NCI-H2227 (cell line): ENCODE measurements around the gene CFAP70.

Experiments
- DNase-seq: peaks from one replicate; lab custom pipeline; 2025; ENCODE audit not compliant: unreplicated experiment; lab: John Stamatoyannopoulos, UW

CFAP70 gene

GRCh38 chr10:73218431-73219191, 140.1 kb downstream of the CFAP70 start:
- DNase-seq, result no peak

GRCh38 chr10:73217628-73218027, 141.0 kb downstream of the CFAP70 start:
- DNase-seq, result no peak

DNA sequence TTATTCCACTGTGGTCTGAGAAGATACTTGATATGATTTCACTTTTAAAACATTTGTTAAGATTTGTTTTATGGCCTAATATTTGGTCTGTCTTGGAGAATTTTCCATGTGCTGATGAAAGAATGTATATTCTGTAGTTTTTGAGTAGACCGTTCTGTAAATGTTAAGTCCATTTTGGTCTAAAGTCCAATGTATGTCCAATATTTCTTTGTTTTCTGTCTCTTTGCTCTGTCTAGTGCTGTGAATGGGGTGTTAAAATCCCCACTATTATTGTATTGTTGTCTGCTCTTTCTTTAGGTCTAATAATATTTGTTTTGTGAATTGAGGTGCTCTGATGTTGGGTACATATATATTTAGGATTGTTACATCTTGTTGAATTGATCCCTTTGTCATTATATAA, 142.9 kb downstream of the CFAP70 start:
- no peak for DNase-seq

DNA sequence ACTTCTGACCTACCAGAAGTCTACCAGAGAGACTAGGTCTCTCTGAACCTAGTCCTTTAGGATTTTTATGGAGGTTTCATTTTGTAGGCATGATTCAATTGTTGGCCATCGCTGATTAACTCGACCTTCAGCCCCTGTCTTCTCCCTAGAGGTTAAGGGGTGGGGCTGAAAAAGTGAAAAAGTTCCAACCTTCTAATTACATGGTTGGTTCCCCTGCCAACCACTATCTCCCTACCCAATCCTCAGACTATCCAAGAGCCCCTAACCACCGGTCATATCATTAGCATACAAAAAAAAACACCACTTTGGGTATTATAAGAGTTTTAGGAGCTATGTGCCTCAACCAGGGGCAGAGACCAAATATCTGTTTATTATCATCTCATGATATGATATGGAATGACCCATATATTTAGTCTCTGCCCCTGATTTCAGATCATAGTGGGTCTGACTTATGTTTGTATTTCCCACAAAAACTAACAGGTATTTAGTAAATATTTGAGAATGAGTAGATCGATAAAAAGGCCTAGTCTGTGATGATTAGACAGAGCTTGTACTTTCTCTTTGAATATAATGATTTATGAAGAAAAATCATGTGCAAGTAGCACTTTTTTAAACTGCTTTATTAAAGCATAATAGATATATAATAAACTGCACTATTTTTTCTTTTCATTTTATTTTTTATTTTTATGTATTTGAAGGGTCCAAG, 147.4 kb downstream of the CFAP70 start:
- DNase-seq, result no peak

GRCh38 chr10:73210395-73211105, 148.1 kb downstream of the CFAP70 start:
- DNase-seq, result no peak

DNA sequence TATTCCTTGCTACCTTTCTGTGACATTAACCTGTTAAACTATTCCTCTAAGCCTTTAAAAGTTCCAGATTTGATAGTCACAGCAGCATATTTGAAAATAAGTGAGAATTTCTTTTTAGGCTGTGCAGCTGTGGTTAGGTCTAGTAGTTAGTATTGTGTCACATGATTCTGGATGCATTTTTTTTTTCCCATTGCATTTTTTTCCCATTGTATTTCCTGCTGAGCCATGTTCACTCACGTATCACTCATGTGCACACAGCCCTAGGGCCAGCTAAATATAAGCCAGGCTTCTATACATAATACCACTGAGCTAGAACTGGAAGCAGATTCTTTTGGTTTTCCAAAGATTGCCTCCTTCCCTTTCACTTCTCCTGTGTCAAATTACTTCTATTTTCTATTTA, 149.0 kb downstream of the CFAP70 start:
- DNase-seq, result no peak

- no peak for DNase-seq
Observed at GRCh38 chr10:73207883-73208282, 150.8 kb downstream of the CFAP70 start.

GRCh38 chr10:73206385-73206784, 152.3 kb downstream of the CFAP70 start:
- DNase-seq, result no peak

DNA sequence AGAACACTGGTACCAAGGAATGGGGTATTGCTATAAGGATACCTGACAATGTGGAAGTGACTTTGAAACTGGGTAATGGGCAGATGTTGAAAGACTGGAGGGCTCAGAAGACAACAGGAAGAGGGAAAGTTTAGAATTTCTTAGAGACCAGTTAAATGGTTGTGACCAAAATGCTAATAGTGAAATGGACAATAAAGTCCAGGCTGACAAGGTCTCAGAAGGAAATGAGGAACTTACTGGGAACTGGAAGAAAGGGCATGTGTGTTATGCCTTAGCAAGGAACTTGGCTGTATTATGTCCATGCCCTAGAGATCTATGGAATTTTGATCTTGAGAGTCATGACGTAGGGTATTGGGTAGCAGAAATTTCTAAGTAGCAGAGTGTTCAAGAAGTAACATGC, 152.8 kb downstream of the CFAP70 start:
- DNase-seq, result no peak

- DNase-seq, result no peak
Observed at GRCh38 chr10:73205081-73205480, 153.6 kb downstream of the CFAP70 start.
